IMR-90 (cell line): ENCODE measurements around the gene HSH2D. TPM values are rescaled to one million over a fixed set of nuclear protein-coding genes. Genes with fewer than 3 reads are reported as not detected.

Source experiments
- ATAC-seq: fragments of 200-7000 bp; cut with Tn5 transposase; 2 replicates; pipeline ENCODE4 v1.9.1; 2020; ENCODE audit warnings: low read depth, mild to moderate bottlenecking, moderate library complexity
- BruUV-seq: library from RNA; stranded (reverse); fragments of 400-500 nt; replicated peaks from 2 replicates; lab custom pipeline; 2021; lab: Mats Ljungman, UMichigan
- CTCF ChIA-PET: fragments of 300-600 bp; formaldehyde crosslinking; extraction: SDS; loops from one replicate; lab custom pipeline; 2021; ENCODE audit warnings: antibody characterized with exemption; lab: Yijun Ruan, JAX
- POLR2A ChIA-PET: fragments of 300-600 bp; sonication (Branson Sonifier 250); formaldehyde crosslinking; loops from one replicate; lab custom pipeline; 2022; ENCODE audit warnings: antibody characterized with exemption; ENCODE audit not compliant: unreplicated experiment; lab: Charles Lee
- DNase-seq: peaks from one replicate; pipeline ENCODE4 v3.0.0; 2013
- H2AFZ ChIP-seq: replicated peaks from 2 replicates; pipeline ENCODE3; 2013; ENCODE audit warnings: low read length, mild to moderate bottlenecking; ENCODE audit not compliant: poor library complexity
- H2AK5ac ChIP-seq: 2 replicates; pipeline ENCODE4 v1.6.1; 2013; ENCODE audit warnings: low read depth, low read length, inconsistent platforms
- H2AK9ac ChIP-seq: replicated peaks from 2 replicates; pipeline ENCODE3; 2013; ENCODE audit warnings: mild to moderate bottlenecking, low read depth, low read length, moderate library complexity; ENCODE audit not compliant: poor library complexity
- H2BK120ac ChIP-seq: 2 replicates; pipeline ENCODE4 v1.6.1; 2013; ENCODE audit warnings: low read depth, low read length, inconsistent platforms
- H2BK15ac ChIP-seq: 3 replicates; pipeline ENCODE4 v1.6.1; 2013; ENCODE audit warnings: low read depth, low read length, inconsistent platforms
- H2BK20ac ChIP-seq: 2 replicates; pipeline ENCODE4 v1.6.1; 2013; ENCODE audit warnings: low read depth, mild to moderate bottlenecking, inconsistent platforms, low read length, moderate library complexity
- H2BK5ac ChIP-seq: 2 replicates; pipeline ENCODE4 v1.6.1; 2013; ENCODE audit warnings: mild to moderate bottlenecking, low read depth, low read length, inconsistent platforms; ENCODE audit not compliant: poor library complexity, severe bottlenecking
- H3K14ac ChIP-seq: replicated peaks from 2 replicates; pipeline ENCODE4 v1.6.1; 2013; ENCODE audit warnings: low read depth, low read length, inconsistent platforms
- H3K18ac ChIP-seq: 2 replicates; pipeline ENCODE4 v1.6.1; 2013; ENCODE audit warnings: low read depth, low read length, control low read depth
- H3K23ac ChIP-seq: 2 replicates; pipeline ENCODE4 v1.6.1; 2013; ENCODE audit warnings: low read depth, low read length, inconsistent platforms
- H3K27ac ChIP-seq: 2 replicates; pipeline ENCODE4 v1.5.1; 2013; ENCODE audit warnings: mild to moderate bottlenecking, control low read depth, low read length; ENCODE audit not compliant: insufficient read depth
- H3K27me3 ChIP-seq: 2 replicates; pipeline ENCODE4 v1.6.1; 2013; ENCODE audit warnings: low read length; ENCODE audit not compliant: control insufficient read depth, insufficient read depth
- H3K36me3 ChIP-seq: 2 replicates; pipeline ENCODE4 v1.6.1; 2013; ENCODE audit warnings: low read length, mixed read lengths; ENCODE audit not compliant: control insufficient read depth, insufficient read depth
- H3K4ac ChIP-seq: 2 replicates; pipeline ENCODE4 v1.6.1; 2013; ENCODE audit warnings: low read depth, low read length, inconsistent platforms
- H3K4me1 ChIP-seq: 2 replicates; pipeline ENCODE4 v1.6.1; 2013; ENCODE audit warnings: low read length, mixed read lengths; ENCODE audit not compliant: control insufficient read depth, insufficient read depth
- H3K4me2 ChIP-seq: 2 replicates; pipeline ENCODE4 v1.6.1; 2013; ENCODE audit warnings: low read depth, mild to moderate bottlenecking, control low read depth, low read length, moderate library complexity
- H3K4me3 ChIP-seq: 2 replicates; pipeline ENCODE4 v1.5.1; 2013; ENCODE audit warnings: low read depth, mild to moderate bottlenecking, control low read depth, low read length, moderate library complexity; ENCODE audit not compliant: insufficient read depth
- H3K56ac ChIP-seq: 2 replicates; pipeline ENCODE4 v1.6.1; 2013; ENCODE audit warnings: low read length, inconsistent platforms; ENCODE audit not compliant: insufficient read depth; ENCODE audit errors: extremely low read depth
- H3K79me1 ChIP-seq, 2 experiments: 2 replicates each; pipeline ENCODE4 v1.6.1; 2013; ENCODE audit warnings: low read length in 2 of 2, inconsistent platforms in 1 of 2, low read depth in 1 of 2
- H3K9ac ChIP-seq: 2 replicates; pipeline ENCODE4 v1.6.1; 2013; ENCODE audit warnings: low read depth, low read length, control low read depth
- H3K9me1 ChIP-seq: 2 replicates; pipeline ENCODE4 v1.6.1; 2013; ENCODE audit warnings: low read length, inconsistent platforms; ENCODE audit not compliant: insufficient read depth
- H3K9me3 ChIP-seq: 2 replicates; pipeline ENCODE4 v1.6.1; 2013; ENCODE audit warnings: low read length; ENCODE audit not compliant: control insufficient read depth, insufficient read depth
- H4K20me1 ChIP-seq: 2 replicates; pipeline ENCODE4 v1.6.1; 2013; ENCODE audit warnings: low read length, inconsistent platforms; ENCODE audit not compliant: insufficient read depth
- H4K5ac ChIP-seq: 2 replicates; pipeline ENCODE4 v1.6.1; 2013; ENCODE audit warnings: mild to moderate bottlenecking, low read depth, low read length, control low read depth
- H4K8ac ChIP-seq, 2 experiments: 2 replicates each; pipeline ENCODE4 v1.6.1; 2013; ENCODE audit warnings: low read depth in 2 of 2, low read length in 2 of 2, control low read depth in 1 of 2, inconsistent platforms in 1 of 2
- H4K91ac ChIP-seq: 2 replicates; pipeline ENCODE4 v1.6.1; 2013; ENCODE audit warnings: low read depth, low read length, inconsistent platforms; ENCODE audit not compliant: insufficient read depth
- BHLHE40 ChIP-seq: fragments of 150-350 bp; IDR thresholded peaks from 2 replicates; pipeline ENCODE4 v1.6.1; 2016; ENCODE audit warnings: mild to moderate bottlenecking, low read depth, low read length
- CEBPB ChIP-seq: IDR thresholded peaks from 2 replicates; pipeline ENCODE4 v1.6.1; 2012; ENCODE audit warnings: low read depth, low read length, improper control_type of control experiment
- CHD1 ChIP-seq: IDR thresholded peaks from 2 replicates; pipeline ENCODE4 v1.6.1; 2012; ENCODE audit warnings: low read depth, low read length, improper control_type of control experiment
- FOS ChIP-seq: fragments of 150-350 bp; IDR thresholded peaks from 2 replicates; pipeline ENCODE4 v1.6.1; 2016; ENCODE audit warnings: low read depth, low read length
- MAFK ChIP-seq: IDR thresholded peaks from 2 replicates; pipeline ENCODE4 v1.6.1; 2012; ENCODE audit warnings: low read depth, low read length, improper control_type of control experiment
- MAZ ChIP-seq: IDR thresholded peaks from 2 replicates; pipeline ENCODE4 v1.6.1; 2012; ENCODE audit warnings: low read depth, mild to moderate bottlenecking, low read length, improper control_type of control experiment, moderate library complexity, borderline replicate concordance
- MXI1 ChIP-seq: IDR thresholded peaks from 2 replicates; pipeline ENCODE4 v1.6.1; 2012; ENCODE audit warnings: low read depth, mild to moderate bottlenecking, low read length, moderate library complexity, borderline replicate concordance
- NFE2L2 ChIP-seq: fragments of 150-350 bp; IDR thresholded peaks from 2 replicates; pipeline ENCODE4 v1.6.1; 2016; ENCODE audit warnings: low read depth, mild to moderate bottlenecking, low read length
- POLR2A ChIP-seq: IDR thresholded peaks from 2 replicates; pipeline ENCODE4 v1.6.1; 2012; ENCODE audit warnings: mild to moderate bottlenecking, low read depth, low read length
- RAD21 ChIP-seq: IDR thresholded peaks from 2 replicates; pipeline ENCODE4 v1.6.1; 2012; ENCODE audit warnings: low read length, improper control_type of control experiment
- RCOR1 ChIP-seq: IDR thresholded peaks from 2 replicates; pipeline ENCODE4 v1.6.1; 2012; ENCODE audit warnings: mild to moderate bottlenecking, low read length, improper control_type of control experiment; ENCODE audit not compliant: insufficient replicate concordance
- RFX5 ChIP-seq: IDR thresholded peaks from 2 replicates; pipeline ENCODE4 v1.8.0; 2012; ENCODE audit warnings: low read depth, mild to moderate bottlenecking, low read length, moderate library complexity
- SMC3 ChIP-seq: fragments of 150-350 bp; IDR thresholded peaks from 2 replicates; pipeline ENCODE4 v1.6.1; 2016; ENCODE audit warnings: low read depth, mild to moderate bottlenecking, antibody characterized with exemption, low read length, moderate library complexity
- WGBS, 2 experiments: methylation state at CpG; one replicate each; pipeline versions ENCODE4 v1.1.5 to v1.1.7; 2013; ENCODE audit warnings: missing lambda C conversion rate in 2 of 2; ENCODE audit not compliant: insufficient read length in 1 of 2; ENCODE audit errors: extremely low coverage in 2 of 2; 5-methylcytosine and 5-hydroxymethylcytosine counted together
- dilution Hi-C: fragments of 300-500 bp; cut with HindIII; formaldehyde crosslinking; loops from one replicate; pipeline ENCODE4 v1.14.3; 2018; ENCODE audit warnings: low sequenced_read_pairs; ENCODE audit not compliant: unreplicated experiment
- in situ Hi-C: fragments of 300-500 bp; cut with MboI; formaldehyde crosslinking; loops from 3 replicates; pipeline ENCODE4 v1.14.3; 2019; ENCODE audit warnings: low sequenced_read_pairs, inconsistent platforms, mixed read lengths
- intact Hi-C: fragments of 100-400 bp; cut with micrococcal nuclease; formaldehyde crosslinking; loops from 2 replicates; pipeline ENCODE4 v1.10.0; 2022
- polyA plus RNA-seq, 3 experiments: library from polyadenylated mRNA; depleted of rRNA; stranded (reverse); fragments of >200 nt; gene quantifications; 2 replicates each; pipeline ENCODE4 v1.2.3, GENCODE V29; 2012; ENCODE audit warnings: low replicate concordance in 1 of 3
- total RNA-seq: library from RNA; depleted of rRNA; stranded (reverse); fragments of >200 nt; gene quantifications from 2 replicates; pipeline ENCODE4 v1.2.3, GENCODE V29; 2012
- TF ChIP-seq, protein P1 (sequence below): fragments of 150-350 bp; IDR thresholded peaks from 2 replicates; pipeline ENCODE4 v1.6.1; 2017; ENCODE audit warnings: mild to moderate bottlenecking, antibody characterized with exemption, low read length, low read depth
- TF ChIP-seq, protein P2 (sequence below): fragments of 150-350 bp; IDR thresholded peaks from 2 replicates; pipeline ENCODE4 v1.6.1; 2016; ENCODE audit warnings: low read depth, mild to moderate bottlenecking, low read length, moderate library complexity, borderline replicate concordance

Gene HSH2D
- total and polyA plus RNA-seq, 2 of the 4 experiments (the other 2 are of a cell fraction) = not detected

- no peak overlapping the region for H2AK5ac ChIP-seq
- no peak overlapping the region for H3K23ac ChIP-seq
- no peak overlapping the region for H3K27ac ChIP-seq
- ChIA-PET CTCF (interaction anchor here (1.1 kb wide), 1 partner anchor 13 kb away, joined by 4 read pairs; no protein-coding TSS in a partner anchor), POLR2A (no interaction called here)
- 100% methylated on average over 3 of the region's 4 CpGs; no CpG with 5 or more reads in 1 of the 2 experiments for WGBS, 2 experiments
- H4K8ac ChIP-seq = no peak overlapping the region
- no peak overlapping the region for H2AK9ac ChIP-seq
- no peak overlapping the region for H3K4ac ChIP-seq
- DNase-seq (no peak), ATAC-seq (no peak)
- no TSS peak for BruUV-seq
- no peaks in the 10 kb centered on the region for H3K9me3 ChIP-seq
- H3K79me1 ChIP-seq = peaks cover 3 to 9% of the 10 kb centered on the region in 2 experiments; a peak in 2 of 4 replicates
- H3K14ac ChIP-seq = no peak overlapping the region
- no peaks in the 10 kb centered on the region for H3K27me3 ChIP-seq
- H2BK5ac ChIP-seq = no peak overlapping the region
- no peak overlapping the region for H2BK20ac ChIP-seq
- no peak overlapping the region for H3K4me2 ChIP-seq
- no peaks in the 10 kb centered on the region for H3K4me1 ChIP-seq
- no peak overlapping the region for H2BK15ac ChIP-seq
- peaks cover 32% of the 10 kb centered on the region for H3K36me3 ChIP-seq
- dilution Hi-C loops (no loop called here), in situ Hi-C loops (no loop called here), intact Hi-C loops (no loop called here)
- H4K91ac ChIP-seq = no peak overlapping the region
- H3K9ac ChIP-seq = no peak overlapping the region
- H3K56ac ChIP-seq = no peak overlapping the region
- H4K5ac ChIP-seq = no peak overlapping the region
- no peaks in the 10 kb centered on the region for H3K9me1 ChIP-seq
- H2BK120ac ChIP-seq = no peak overlapping the region
- peaks cover 5% of the 10 kb centered on the region; the same call in 1 of the 2 replicates for H4K20me1 ChIP-seq
- TF ChIP-seq POLR2A = no peak
- TF ChIP-seq RFX5 = no peak
- TF ChIP-seq CEBPB = no peak
- no peak for TF ChIP-seq FOS
- no peak for TF ChIP-seq RCOR1
- TF ChIP-seq, protein P1, sequence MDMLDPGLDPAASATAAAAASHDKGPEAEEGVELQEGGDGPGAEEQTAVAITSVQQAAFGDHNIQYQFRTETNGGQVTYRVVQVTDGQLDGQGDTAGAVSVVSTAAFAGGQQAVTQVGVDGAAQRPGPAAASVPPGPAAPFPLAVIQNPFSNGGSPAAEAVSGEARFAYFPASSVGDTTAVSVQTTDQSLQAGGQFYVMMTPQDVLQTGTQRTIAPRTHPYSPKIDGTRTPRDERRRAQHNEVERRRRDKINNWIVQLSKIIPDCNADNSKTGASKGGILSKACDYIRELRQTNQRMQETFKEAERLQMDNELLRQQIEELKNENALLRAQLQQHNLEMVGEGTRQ = no peak
- no peak for TF ChIP-seq MXI1
- no peak for TF ChIP-seq MAZ
- TF ChIP-seq BHLHE40 = no peak
- no peak for TF ChIP-seq SMC3
- TF ChIP-seq MAFK = no peak
- no peak for TF ChIP-seq CHD1
- TF ChIP-seq, protein P2, sequence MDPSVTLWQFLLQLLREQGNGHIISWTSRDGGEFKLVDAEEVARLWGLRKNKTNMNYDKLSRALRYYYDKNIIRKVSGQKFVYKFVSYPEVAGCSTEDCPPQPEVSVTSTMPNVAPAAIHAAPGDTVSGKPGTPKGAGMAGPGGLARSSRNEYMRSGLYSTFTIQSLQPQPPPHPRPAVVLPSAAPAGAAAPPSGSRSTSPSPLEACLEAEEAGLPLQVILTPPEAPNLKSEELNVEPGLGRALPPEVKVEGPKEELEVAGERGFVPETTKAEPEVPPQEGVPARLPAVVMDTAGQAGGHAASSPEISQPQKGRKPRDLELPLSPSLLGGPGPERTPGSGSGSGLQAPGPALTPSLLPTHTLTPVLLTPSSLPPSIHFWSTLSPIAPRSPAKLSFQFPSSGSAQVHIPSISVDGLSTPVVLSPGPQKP = no peak
- no peak for TF ChIP-seq NFE2L2
- TF ChIP-seq RAD21 = no peak
- H3K18ac ChIP-seq = no peak overlapping the region
- peak overlapping the region; percentile 10 for H2AFZ ChIP-seq
- no peak overlapping the region for H3K4me3 ChIP-seq
Observed at GRCh38 chr19:16135430-16136127, 7.9 kb upstream of the HSH2D start.
